HepG2 (cell line): ENCODE results near the gene PIAS1. TPM values are rescaled to one million over a fixed set of nuclear protein-coding genes. Genes with fewer than 3 reads are reported as not detected.

Source experiments
- BRCA1 ChIP-seq: sonication (generic); formaldehyde crosslinking; IDR thresholded peaks from 2 replicates; pipeline ENCODE4 v1.4.0; 2020; ENCODE audit warnings: missing genetic modification reagents
- E2F1 ChIP-seq: sonication (generic); formaldehyde crosslinking; IDR thresholded peaks from 2 replicates; pipeline ENCODE4 v1.5.0; 2020; ENCODE audit warnings: missing genetic modification reagents
- FLYWCH1 ChIP-seq: sonication (generic); formaldehyde crosslinking; IDR thresholded peaks from 2 replicates; pipeline ENCODE4 v1.8.1; 2023; ENCODE audit warnings: mild to moderate bottlenecking, missing genetic modification reagents
- FOXK2 ChIP-seq: fragments of 450-650 bp; IDR thresholded peaks from 2 replicates; pipeline ENCODE4 v1.6.1; 2016
- GFI1 ChIP-seq: sonication (generic); formaldehyde crosslinking; IDR thresholded peaks from 2 replicates; pipeline ENCODE4 v1.5.0; 2020; ENCODE audit warnings: missing genetic modification reagents, mild to moderate bottlenecking, borderline replicate concordance
- IRX3 ChIP-seq: sonication (generic); formaldehyde crosslinking; IDR thresholded peaks from 2 replicates; pipeline ENCODE4 v1.8.1; 2023; ENCODE audit warnings: mild to moderate bottlenecking, low read depth, missing genetic modification reagents, borderline replicate concordance
- KDM5B ChIP-seq: sonication (generic); formaldehyde crosslinking; IDR thresholded peaks from 2 replicates; pipeline ENCODE4 v1.4.0; 2020; ENCODE audit warnings: missing genetic modification reagents, mild to moderate bottlenecking, borderline replicate concordance
- MAZ ChIP-seq, 2 experiments: sonication (generic) in 1 of 2; formaldehyde crosslinking in 1 of 2; IDR thresholded peaks; 2 replicates each; pipeline versions ENCODE4 v1.5.0 to v1.6.1; 2012 to 2020; ENCODE audit warnings: low read depth in 2 of 2, mild to moderate bottlenecking in 2 of 2, borderline replicate concordance in 1 of 2, improper control_type of control experiment in 1 of 2, low read length in 1 of 2, missing genetic modification reagents in 1 of 2, moderate library complexity in 1 of 2
- TBL1XR1 ChIP-seq: fragments of 150-350 bp; IDR thresholded peaks from 2 replicates; pipeline ENCODE4 v1.6.1; 2014; ENCODE audit warnings: borderline replicate concordance, low read length; ENCODE audit not compliant: partially characterized antibody
- TEAD3 ChIP-seq: optimal IDR thresholded peaks from 2 replicates; pipeline ENCODE3; 2016; ENCODE audit warnings: borderline replicate concordance
- THAP11 ChIP-seq: IDR thresholded peaks from 2 replicates; pipeline ENCODE4 v1.6.1; 2016; ENCODE audit warnings: missing biosample characterization, missing genetic modification reagents
- ZBTB38 ChIP-seq: sonication (generic); formaldehyde crosslinking; IDR thresholded peaks from 2 replicates; pipeline ENCODE4 v1.5.1; 2020; ENCODE audit warnings: mild to moderate bottlenecking, missing genetic modification reagents
- ZC3H13 ChIP-seq: sonication (generic); formaldehyde crosslinking; IDR thresholded peaks from 2 replicates; pipeline ENCODE4 v1.8.1; 2023; ENCODE audit warnings: mild to moderate bottlenecking, missing genetic modification reagents, moderate library complexity
- ZC3H4 ChIP-seq: sonication (generic); formaldehyde crosslinking; IDR thresholded peaks from 2 replicates; pipeline ENCODE4 v1.4.0; 2020; ENCODE audit warnings: missing genetic modification reagents, borderline replicate concordance
- ZFP1 ChIP-seq: IDR thresholded peaks from 2 replicates; pipeline ENCODE4 v1.6.1; 2016
- ZFX ChIP-seq: sonication (generic); formaldehyde crosslinking; IDR thresholded peaks from 2 replicates; pipeline ENCODE4 v1.4.0; 2020; ENCODE audit warnings: mild to moderate bottlenecking, low read depth, missing genetic modification reagents, moderate library complexity
- ZNF614 ChIP-seq: IDR thresholded peaks from 2 replicates; pipeline ENCODE4 v1.6.1; 2018; ENCODE audit warnings: missing biosample characterization, missing genetic modification reagents, inconsistent platforms, borderline replicate concordance
- ZNF878 ChIP-seq: sonication (generic); formaldehyde crosslinking; IDR thresholded peaks from 2 replicates; pipeline ENCODE4 v1.8.1; 2023; ENCODE audit warnings: mild to moderate bottlenecking, missing genetic modification reagents, moderate library complexity
- ZSCAN29 ChIP-seq: sonication (generic); formaldehyde crosslinking; conservative IDR thresholded peaks from 2 replicates; pipeline ENCODE4 v1.4.0; 2020; ENCODE audit warnings: mild to moderate bottlenecking, missing genetic modification reagents
- polyA plus RNA-seq, 8 experiments: library from polyadenylated mRNA; depleted of rRNA in 3 of 8; stranded (reverse) in 7 of 8; unstranded in 1 of 8; fragments of >200 nt; fragmentation: Illumina TruSeq in 4 of 8; extraction: Trizol in 4 of 8; gene quantifications; 2 replicates each; pipeline versions ENCODE4 v1.2.1 to v1.2.3, GENCODE V29; 2011 to 2016; ENCODE audit warnings: low read depth in 4 of 8, missing spikeins in 1 of 8, mixed read lengths in 1 of 8; ENCODE audit not compliant: insufficient read depth in 1 of 8
- total RNA-seq, 5 experiments: library from RNA; depleted of rRNA; stranded (reverse); fragments of >200 nt; fragmentation: Illumina TruSeq; extraction: Trizol; gene quantifications; 2 replicates each; pipeline ENCODE4 v1.2.3, GENCODE V29; 2016; ENCODE audit warnings: low read depth in 1 of 5
- TF ChIP-seq, protein P1 (sequence below): sonication (generic); formaldehyde crosslinking; conservative IDR thresholded peaks from 2 replicates; pipeline ENCODE4 v1.4.0; 2020; ENCODE audit warnings: missing genetic modification reagents
- TF ChIP-seq, protein P2 (sequence below), 2 experiments: IDR thresholded peaks; 2 replicates each; pipeline ENCODE4 v1.6.1; 2011 to 2012; ENCODE audit warnings: low read length in 2 of 2, borderline replicate concordance in 1 of 2, low read depth in 1 of 2, mild to moderate bottlenecking in 1 of 2, moderate library complexity in 1 of 2
- TF ChIP-seq, protein P3 (sequence below): IDR thresholded peaks from 2 replicates; pipeline ENCODE4 v1.6.1; 2016; ENCODE audit warnings: mild to moderate bottlenecking, missing biosample characterization, missing genetic modification reagents

The PIAS1 gene
- total and polyA plus RNA-seq, 2 of the 13 experiments (the other 11 are each of a cell fraction or from before 2014, with no cell fraction given): 20.7 to 33.7 TPM

GRCh38 chr15:68053701-68054627, at the start of gene PIAS1 (continued):
- peak; percentile 73 for TF ChIP-seq IRX3 (CRISPR knock-in tag)
- TF ChIP-seq ZC3H4 (CRISPR knock-in tag): 0 out of 2 replicates have a peak, but pooled peaks have one; percentile 33
- TF ChIP-seq, protein P1, sequence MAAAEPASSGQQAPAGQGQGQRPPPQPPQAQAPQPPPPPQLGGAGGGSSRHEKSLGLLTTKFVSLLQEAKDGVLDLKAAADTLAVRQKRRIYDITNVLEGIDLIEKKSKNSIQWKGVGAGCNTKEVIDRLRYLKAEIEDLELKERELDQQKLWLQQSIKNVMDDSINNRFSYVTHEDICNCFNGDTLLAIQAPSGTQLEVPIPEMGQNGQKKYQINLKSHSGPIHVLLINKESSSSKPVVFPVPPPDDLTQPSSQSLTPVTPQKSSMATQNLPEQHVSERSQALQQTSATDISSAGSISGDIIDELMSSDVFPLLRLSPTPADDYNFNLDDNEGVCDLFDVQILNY (CRISPR knock-in tag): 0 out of 2 replicates have a peak, but pooled peaks have one; percentile 76
- TF ChIP-seq, protein P2, sequence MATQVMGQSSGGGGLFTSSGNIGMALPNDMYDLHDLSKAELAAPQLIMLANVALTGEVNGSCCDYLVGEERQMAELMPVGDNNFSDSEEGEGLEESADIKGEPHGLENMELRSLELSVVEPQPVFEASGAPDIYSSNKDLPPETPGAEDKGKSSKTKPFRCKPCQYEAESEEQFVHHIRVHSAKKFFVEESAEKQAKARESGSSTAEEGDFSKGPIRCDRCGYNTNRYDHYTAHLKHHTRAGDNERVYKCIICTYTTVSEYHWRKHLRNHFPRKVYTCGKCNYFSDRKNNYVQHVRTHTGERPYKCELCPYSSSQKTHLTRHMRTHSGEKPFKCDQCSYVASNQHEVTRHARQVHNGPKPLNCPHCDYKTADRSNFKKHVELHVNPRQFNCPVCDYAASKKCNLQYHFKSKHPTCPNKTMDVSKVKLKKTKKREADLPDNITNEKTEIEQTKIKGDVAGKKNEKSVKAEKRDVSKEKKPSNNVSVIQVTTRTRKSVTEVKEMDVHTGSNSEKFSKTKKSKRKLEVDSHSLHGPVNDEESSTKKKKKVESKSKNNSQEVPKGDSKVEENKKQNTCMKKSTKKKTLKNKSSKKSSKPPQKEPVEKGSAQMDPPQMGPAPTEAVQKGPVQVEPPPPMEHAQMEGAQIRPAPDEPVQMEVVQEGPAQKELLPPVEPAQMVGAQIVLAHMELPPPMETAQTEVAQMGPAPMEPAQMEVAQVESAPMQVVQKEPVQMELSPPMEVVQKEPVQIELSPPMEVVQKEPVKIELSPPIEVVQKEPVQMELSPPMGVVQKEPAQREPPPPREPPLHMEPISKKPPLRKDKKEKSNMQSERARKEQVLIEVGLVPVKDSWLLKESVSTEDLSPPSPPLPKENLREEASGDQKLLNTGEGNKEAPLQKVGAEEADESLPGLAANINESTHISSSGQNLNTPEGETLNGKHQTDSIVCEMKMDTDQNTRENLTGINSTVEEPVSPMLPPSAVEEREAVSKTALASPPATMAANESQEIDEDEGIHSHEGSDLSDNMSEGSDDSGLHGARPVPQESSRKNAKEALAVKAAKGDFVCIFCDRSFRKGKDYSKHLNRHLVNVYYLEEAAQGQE (IDR thresholded peaks at IDR 0.05; ENCODE audit: borderline replicate concordance in 1 of 2, low read depth in 1 of 2, low read length in 2 of 2): peak in 1 of 2 experiments; percentile 35; a peak in 1 of 4 replicates
- peak; percentile 62 for TF ChIP-seq MAZ (IDR thresholded peaks at IDR 0.05; ENCODE audit: borderline replicate concordance, low read depth, low read length)
- no peak; the same call in 1 of the 2 replicates for TF ChIP-seq MAZ (CRISPR knock-in tag; IDR thresholded peaks at IDR 0.05; ENCODE audit: low read depth)
- TF ChIP-seq ZFX (CRISPR knock-in tag): peak; percentile 76
- no peak for TF ChIP-seq FOXK2
- peak; percentile 99 for TF ChIP-seq E2F1 (CRISPR knock-in tag)
- TF ChIP-seq, protein P3, sequence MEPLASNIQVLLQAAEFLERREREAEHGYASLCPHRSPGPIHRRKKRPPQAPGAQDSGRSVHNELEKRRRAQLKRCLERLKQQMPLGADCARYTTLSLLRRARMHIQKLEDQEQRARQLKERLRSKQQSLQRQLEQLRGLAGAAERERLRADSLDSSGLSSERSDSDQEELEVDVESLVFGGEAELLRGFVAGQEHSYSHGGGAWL (CRISPR knock-in tag): 0 out of 2 replicates have a peak, but pooled peaks have one; percentile 30
- TF ChIP-seq GFI1 (CRISPR knock-in tag): peak; percentile 33; the same call in 1 of the 2 replicates
- TF ChIP-seq BRCA1 (CRISPR knock-in tag): no peak
- 0 out of 2 replicates have a peak, but pooled peaks have one; percentile 48 for TF ChIP-seq ZC3H13 (CRISPR knock-in tag)
- TF ChIP-seq TBL1XR1: peak; percentile 11
- TF ChIP-seq ZFP1 (CRISPR knock-in tag): 0 out of 2 replicates have a peak, but pooled peaks have one; percentile 43
- TF ChIP-seq THAP11 (CRISPR knock-in tag): no peak; the same call in 1 of the 2 replicates
- 0 out of 2 replicates have a peak, but pooled peaks have one; percentile 41 for TF ChIP-seq ZNF614
- peak; percentile 18; the same call in 1 of the 2 replicates for TF ChIP-seq ZSCAN29 (CRISPR knock-in tag)
- peak; percentile 64; the same call in 1 of the 2 replicates for TF ChIP-seq KDM5B
- peak; percentile 57; the same call in 1 of the 2 replicates for TF ChIP-seq FLYWCH1 (CRISPR knock-in tag)
- peak; percentile 55 for TF ChIP-seq TEAD3
- peak; percentile 47; the same call in 1 of the 2 replicates for TF ChIP-seq ZBTB38 (CRISPR knock-in tag)
- peak; percentile 71; the same call in 1 of the 2 replicates for TF ChIP-seq ZNF878 (CRISPR knock-in tag)
